ENCODE data around the gene CAMK1.

Gene CAMK1

GRCh38 chr3:9780910-9781309, 11.2 kb upstream of the CAMK1 start:
- no peak for DNase-seq (ENCODE audit: low read depth)
- H3K4me3 ChIP-seq (ENCODE audit: low read depth, low read length): peak overlapping the region; percentile 33
- TF ChIP-seq CTCF (IDR thresholded peaks at IDR 0.05; ENCODE audit: low read depth, low read length) (no peak), MYC (IDR thresholded peaks at IDR 0.05; ENCODE audit: low read depth, low read length) (no peak), MAX (IDR thresholded peaks at IDR 0.05; ENCODE audit: low read depth, low read length) (no peak), POLR2A (IDR thresholded peaks at IDR 0.05; ENCODE audit: extremely low read depth, insufficient read length) (no peak)

GRCh38 chr3:9780458-9780812, 10.7 kb upstream of the CAMK1 start:
- H3K4me3 ChIP-seq (ENCODE audit: low read depth, low read length): peak overlapping the region; percentile 33
- no peak for DNase-seq (ENCODE audit: low read depth)
- TF ChIP-seq POLR2A (IDR thresholded peaks at IDR 0.05; ENCODE audit: extremely low read depth, insufficient read length): no peak
- 0 out of 2 replicates have a peak, but pooled peaks have one; percentile 3 for TF ChIP-seq MAX (IDR thresholded peaks at IDR 0.05; ENCODE audit: low read depth, low read length)

GRCh38 chr3:9779721-9780457, 10.1 kb upstream of the CAMK1 start:
- TF ChIP-seq POLR2A (IDR thresholded peaks at IDR 0.05; ENCODE audit: extremely low read depth, insufficient read length): peak; percentile 22
- TF ChIP-seq MAX (IDR thresholded peaks at IDR 0.05; ENCODE audit: low read depth, low read length): 0 out of 2 replicates have a peak, but pooled peaks have one; percentile 3
- TF ChIP-seq MYC (IDR thresholded peaks at IDR 0.05; ENCODE audit: low read depth, low read length): no peak; the same call in 1 of the 2 replicates
- DNase-seq (ENCODE audit: low read depth): peak; percentile 99
- no peak overlapping the region for H3K4me3 ChIP-seq (ENCODE audit: low read depth, low read length)

- DNase-seq (ENCODE audit: low read depth): peak; percentile 65
Observed at GRCh38 chr3:9779075-9779593, 9.4 kb upstream of the CAMK1 start.

GRCh38 chr3:9778143-9779074, 8.7 kb upstream of the CAMK1 start:
- no peak overlapping the region for H3K4me3 ChIP-seq (ENCODE audit: low read depth, low read length)
- peak; percentile 78 for DNase-seq (ENCODE audit: low read depth)
- TF ChIP-seq CTCF (IDR thresholded peaks at IDR 0.05; ENCODE audit: low read depth, low read length) (no peak), MYC (IDR thresholded peaks at IDR 0.05; ENCODE audit: low read depth, low read length) (no peak), MAX (IDR thresholded peaks at IDR 0.05; ENCODE audit: low read depth, low read length) (no peak)

More at GRCh38 chr3:9779075-9779593, 9.4 kb upstream of the CAMK1 start:
- H3K4me3 ChIP-seq (ENCODE audit: low read depth, low read length): no peak overlapping the region
- TF ChIP-seq MYC (IDR thresholded peaks at IDR 0.05; ENCODE audit: low read depth, low read length) (no peak), POLR2A (IDR thresholded peaks at IDR 0.05; ENCODE audit: extremely low read depth, insufficient read length) (no peak), MAX (IDR thresholded peaks at IDR 0.05; ENCODE audit: low read depth, low read length) (no peak), CTCF (IDR thresholded peaks at IDR 0.05; ENCODE audit: low read depth, low read length) (no peak)

- TF ChIP-seq POLR2A (IDR thresholded peaks at IDR 0.05; ENCODE audit: extremely low read depth, insufficient read length): no peak
- no peak for TF ChIP-seq MAX (IDR thresholded peaks at IDR 0.05; ENCODE audit: low read depth, low read length)
- TF ChIP-seq MYC (IDR thresholded peaks at IDR 0.05; ENCODE audit: low read depth, low read length): no peak
- TF ChIP-seq CTCF (IDR thresholded peaks at IDR 0.05; ENCODE audit: low read depth, low read length): no peak
- no peak overlapping the region for H3K4me3 ChIP-seq (ENCODE audit: low read depth, low read length)
- no peak for DNase-seq (ENCODE audit: low read depth)
Observed at GRCh38 chr3:9777694-9778021, 7.9 kb upstream of the CAMK1 start.
